HG02798 (cell line): Measurements from ENCODE around the gene RRAGD.
"Not testable (repeated sequence)": the region's sequence is repeated elsewhere in the genome, so short reads cannot be mapped to it uniquely, and the experiment has no call there.

Experiments used
- ATAC-seq: cut with Tn5 transposase; IDR thresholded peaks from one replicate; pipeline ENCODE4 v1.9.1; 2021; ENCODE audit warnings: mild to moderate bottlenecking; ENCODE audit not compliant: unreplicated experiment, poor library complexity

Gene RRAGD

GRCh38 chr6:89413006-89413400 lies 930 bp upstream of the RRAGD start:
- ATAC-seq = no peak

- ATAC-seq = peak; percentile 43
These were observed 665 bp downstream of the RRAGD start for GRCh38 chr6:89411145-89412070.

- ATAC-seq = peak; percentile 3
These were observed 1.3 kb downstream of the RRAGD start for GRCh38 chr6:89410788-89411144.

GRCh38 chr6:89410231-89410761 lies 1.8 kb downstream of the RRAGD start:
- peak; percentile 34 for ATAC-seq

GRCh38 chr6:89409461-89410035 lies 2.5 kb downstream of the RRAGD start:
- ATAC-seq = no peak

- no peak for ATAC-seq
These were observed 5.9 kb downstream of the RRAGD start for GRCh38 chr6:89406141-89406540.

GRCh38 chr6:89404512-89404911 lies 7.6 kb downstream of the RRAGD start:
- ATAC-seq = no peak

- ATAC-seq = no peak
These were observed 9.3 kb downstream of the RRAGD start for GRCh38 chr6:89402776-89403175.

GRCh38 chr6:89400912-89401399 lies 11.1 kb downstream of the RRAGD start:
- no peak for ATAC-seq

- ATAC-seq = no peak
These were observed 12.0 kb downstream of the RRAGD start for GRCh38 chr6:89400050-89400449.

GRCh38 chr6:89398762-89399525 lies 13.1 kb downstream of the RRAGD start:
- no peak for ATAC-seq

- ATAC-seq = not testable (repeated sequence)
These were observed 14.2 kb downstream of the RRAGD start for GRCh38 chr6:89397884-89398283.

GRCh38 chr6:89393659-89394058 lies 18.4 kb downstream of the RRAGD start:
- no peak for ATAC-seq

- no peak for ATAC-seq
These were observed 19.2 kb downstream of the RRAGD start for GRCh38 chr6:89392823-89393222.

GRCh38 chr6:89388846-89389245 lies 23.2 kb downstream of the RRAGD start:
- ATAC-seq = no peak

- ATAC-seq = peak; percentile 94
These were observed 24.4 kb downstream of the RRAGD start for GRCh38 chr6:89387516-89388201.

GRCh38 chr6:89386917-89387491 lies 25.1 kb downstream of the RRAGD start:
- ATAC-seq = peak; percentile 21

GRCh38 chr6:89385846-89386245 lies 26.2 kb downstream of the RRAGD start:
- ATAC-seq = no peak

GRCh38 chr6:89385156-89385667 lies 26.9 kb downstream of the RRAGD start:
- ATAC-seq = peak; percentile 31

- no peak for ATAC-seq
These were observed 31.0 kb downstream of the RRAGD start for GRCh38 chr6:89381031-89381430.
